K562 (cell line): Measurements from ENCODE around the gene FOXL2NB. TPM values are rescaled to one million over a fixed set of nuclear protein-coding genes. Genes with fewer than 3 reads are reported as not detected.
A peak's percentile ranks its signal among the peaks of the same experiment; 100 is the strongest.

Experiments used
- CUX1 ChIP-seq: fragments of 200-800 bp; sonication (Bioruptor generic); IDR thresholded peaks from 2 replicates; pipeline ENCODE4 v1.6.1; 2016; ENCODE audit warnings: missing genetic modification characterization, missing compliant biosample characterization
- DDX20 ChIP-seq: fragments of 450-650 bp; IDR thresholded peaks from 2 replicates; pipeline ENCODE4 v1.6.1; 2016; ENCODE audit warnings: missing genetic modification characterization, low read depth, mild to moderate bottlenecking, missing compliant biosample characterization, moderate library complexity
- GTF2E2 ChIP-seq: fragments of 200-800 bp; sonication (Bioruptor generic); IDR thresholded peaks from 2 replicates; pipeline ENCODE4 v1.6.1; 2016; ENCODE audit warnings: missing genetic modification characterization, missing compliant biosample characterization
- IRF1 ChIP-seq: sonication (generic); formaldehyde crosslinking; IDR thresholded peaks from 2 replicates; pipeline ENCODE4 v1.8.0; 2022; ENCODE audit warnings: missing genetic modification reagents, mild to moderate bottlenecking, borderline replicate concordance
- JUN ChIP-seq, 2 experiments: sonication (generic) in 1 of 2; formaldehyde crosslinking in 1 of 2; IDR thresholded peaks; 2 replicates each; pipeline versions ENCODE4 v1.6.1 to v1.8.0; 2012 to 2022; ENCODE audit warnings: borderline replicate concordance in 2 of 2, mild to moderate bottlenecking in 2 of 2, improper control_type of control experiment in 1 of 2, low read depth in 1 of 2, low read length in 1 of 2, missing genetic modification reagents in 1 of 2
- MNT ChIP-seq, 2 experiments: fragments of 450-650 bp; conservative IDR thresholded peaks; 2 replicates each; pipeline ENCODE4 v1.6.1; 2017; ENCODE audit warnings: mild to moderate bottlenecking in 2 of 2, moderate library complexity in 2 of 2
- NKRF ChIP-seq: fragments of 450-650 bp; IDR thresholded peaks from 2 replicates; pipeline ENCODE4 v1.6.1; 2016; ENCODE audit warnings: borderline replicate concordance
- STAT5B ChIP-seq: fragments of 250-450 bp; sonication (Bioruptor Pico); IDR thresholded peaks from 2 replicates; pipeline ENCODE4 v1.8.0; 2021; ENCODE audit warnings: mild to moderate bottlenecking, inconsistent platforms
- TAF1 ChIP-seq: IDR thresholded peaks from 2 replicates; pipeline ENCODE4 v1.6.1; 2011; ENCODE audit warnings: mild to moderate bottlenecking, low read length, moderate library complexity; ENCODE audit not compliant: insufficient read depth, control insufficient read depth, severe bottlenecking; ENCODE audit errors: extremely low read depth
- ZBTB34 ChIP-seq: fragments of 250-450 bp; sonication (Bioruptor Pico); IDR thresholded peaks from 2 replicates; pipeline ENCODE4 v1.8.0; 2021; ENCODE audit warnings: mild to moderate bottlenecking, moderate library complexity
- polyA plus RNA-seq, 8 experiments: library from polyadenylated mRNA; depleted of rRNA in 4 of 8; stranded (reverse) in 5 of 8; unstranded in 3 of 8; fragments of >200 nt; fragmentation: Nextera tagmentation in 2 of 8; fragmentation: Illumina TruSeq in 1 of 8; extraction: Ambion mirVana in 2 of 8; extraction: Trizol in 1 of 8; gene quantifications; 2 replicates each; pipeline versions ENCODE4 v1.2.1 to v1.2.3, GENCODE V29; 2011 to 2014; ENCODE audit warnings: inconsistent platforms in 1 of 8, missing spikeins in 1 of 8
- total RNA-seq, 7 experiments: library from RNA; depleted of rRNA in 6 of 7; stranded (reverse); fragments of >200 nt in 6 of 7; fragmentation: Illumina TruSeq in 2 of 7; extraction: Trizol in 2 of 7; gene quantifications; 2 replicates each; pipeline versions ENCODE4 v1.2.1 to v1.2.3, GENCODE V29; 2011 to 2021; ENCODE audit warnings: low replicate concordance in 1 of 7

Gene FOXL2NB
- total and polyA plus RNA-seq, 9 of the 15 experiments (the other 6 are each of a cell fraction or from before 2014, with no cell fraction given): 0.71 to 17.4 (median 9.0) TPM

GRCh38 chr3:138943724-138944653 lies 3.0 kb upstream of the FOXL2NB start (continued):
- peak; percentile 42 for TF ChIP-seq TAF1
- TF ChIP-seq IRF1 (CRISPR knock-in tag): no peak
- no peak for TF ChIP-seq DDX20 (tag)
- 0 out of 2 replicates have a peak, but pooled peaks have one; percentile 42 for TF ChIP-seq NKRF
- TF ChIP-seq STAT5B (CRISPR knock-in tag): no peak
- TF ChIP-seq MNT (conservative IDR thresholded peaks at IDR 0.05): peak in 1 of 2 experiments; percentile 18; a peak in 1 of 4 replicates
- 0 out of 2 replicates have a peak, but pooled peaks have one; percentile 37 for TF ChIP-seq JUN (IDR thresholded peaks at IDR 0.05; ENCODE audit: borderline replicate concordance, low read depth, low read length)
- no peak for TF ChIP-seq JUN (CRISPR knock-in tag; IDR thresholded peaks at IDR 0.05; ENCODE audit: borderline replicate concordance)
- 0 out of 2 replicates have a peak, but pooled peaks have one; percentile 24 for TF ChIP-seq CUX1
- peak; percentile 32; the same call in 1 of the 2 replicates for TF ChIP-seq GTF2E2 (tag)
- no peak for TF ChIP-seq ZBTB34 (CRISPR knock-in tag)
